Neural crest cell (in vitro differentiated cells): ENCODE data around the gene NT5C1A. TPM values are rescaled to one million over a fixed set of nuclear protein-coding genes. Genes with fewer than 3 reads are reported as not detected.
A peak's percentile ranks its signal among the peaks of the same experiment; 100 is the strongest.

ENCODE experiments used
- DNase-seq: peaks from one replicate; pipeline ENCODE4 v3.0.0; 2021; ENCODE audit warnings: low read depth, mixed read lengths, low spot score
- H3K27ac Mint-ChIP-seq: one replicate; pipeline ENCODE4 v1.8.0; 2021; ENCODE audit warnings: mild to moderate bottlenecking, mixed read lengths; ENCODE audit not compliant: unreplicated experiment
- H3K27me3 Mint-ChIP-seq: 2 replicates; pipeline ENCODE4 v1.8.0; 2021; ENCODE audit warnings: low read depth, mild to moderate bottlenecking, mixed read lengths
- H3K36me3 Mint-ChIP-seq: 2 replicates; pipeline ENCODE4 v1.8.0; 2021; ENCODE audit warnings: low read depth, mild to moderate bottlenecking, mixed read lengths
- H3K4me1 Mint-ChIP-seq: 2 replicates; pipeline ENCODE4 v1.8.0; 2021; ENCODE audit warnings: mixed read lengths
- H3K4me3 Mint-ChIP-seq: one replicate; pipeline ENCODE4 v1.8.0; 2021; ENCODE audit warnings: mild to moderate bottlenecking, mixed read lengths
- H3K9me3 Mint-ChIP-seq: 2 replicates; pipeline ENCODE4 v1.8.0; 2021; ENCODE audit warnings: mixed read lengths
- CTCF ChIP-seq: fragments of 200-600 bp; sonication (generic); conservative IDR thresholded peaks from 2 replicates; pipeline ENCODE4 v1.5.0; 2021; ENCODE audit warnings: antibody characterized with exemption, mild to moderate bottlenecking
- total RNA-seq: library from RNA; stranded (reverse); gene quantifications from 2 replicates; pipeline ENCODE4 v1.2.1, GENCODE V29; 2021

The NT5C1A gene
- total RNA-seq, 1 donor from 2014 or later, result not detected

- Mint-ChIP-seq H3K27me3 (peaks cover 38% of the 10 kb centered on the region), H3K36me3 (no peaks in the 10 kb centered on the region), H3K27ac (no peak overlapping the region), H3K9me3 (no peaks in the 10 kb centered on the region), H3K4me3 (no peak overlapping the region), H3K4me1 (peaks cover 60% of the 10 kb centered on the region)
- no peak for DNase-seq
- no peak for TF ChIP-seq CTCF
Observed at GRCh38 chr1:39635205-39635870, 36.6 kb downstream of the NT5C1A start.

- peaks cover 23% of the 10 kb centered on the region for H3K27me3 Mint-ChIP-seq
- H3K27ac Mint-ChIP-seq, result no peak overlapping the region
- peak overlapping the region; percentile 45 for H3K4me3 Mint-ChIP-seq
- no peak for DNase-seq
- H3K36me3 Mint-ChIP-seq, result no peaks in the 10 kb centered on the region
- H3K9me3 Mint-ChIP-seq, result no peaks in the 10 kb centered on the region
- H3K4me1 Mint-ChIP-seq, result peaks cover 53% of the 10 kb centered on the region
- TF ChIP-seq CTCF, result no peak
Observed at GRCh38 chr1:39633422-39633821, 38.5 kb downstream of the NT5C1A start.

- DNase-seq, result peak; percentile 60
- Mint-ChIP-seq H3K27ac (no peak overlapping the region), H3K27me3 (peaks cover 18% of the 10 kb centered on the region), H3K4me1 (peaks cover 47% of the 10 kb centered on the region), H3K36me3 (no peaks in the 10 kb centered on the region), H3K9me3 (no peaks in the 10 kb centered on the region), H3K4me3 (peak overlapping the region; percentile 45)
- TF ChIP-seq CTCF, result no peak
Observed at GRCh38 chr1:39632682-39633417, 39.1 kb downstream of the NT5C1A start.

- Mint-ChIP-seq H3K36me3 (no peaks in the 10 kb centered on the region), H3K27ac (no peak overlapping the region), H3K9me3 (no peaks in the 10 kb centered on the region), H3K4me3 (no peak overlapping the region), H3K4me1 (peaks cover 42% of the 10 kb centered on the region), H3K27me3 (peaks cover 13% of the 10 kb centered on the region)
- no peak for DNase-seq
- no peak for TF ChIP-seq CTCF
Observed at GRCh38 chr1:39632323-39632681, 39.6 kb downstream of the NT5C1A start.

GRCh38 chr1:39631361-39632322 is 40.3 kb downstream of the NT5C1A start:
- Mint-ChIP-seq H3K4me1 (peaks cover 35% of the 10 kb centered on the region), H3K4me3 (no peak overlapping the region), H3K9me3 (no peaks in the 10 kb centered on the region), H3K27me3 (peaks cover 12% of the 10 kb centered on the region), H3K36me3 (no peaks in the 10 kb centered on the region), H3K27ac (no peak overlapping the region)
- TF ChIP-seq CTCF, result no peak
- DNase-seq, result no peak
